ENCODE results near the gene TRIM38. TPM values are rescaled to one million over a fixed set of nuclear protein-coding genes. Genes with fewer than 3 reads are reported as not detected.

The TRIM38 gene
- total RNA-seq, 1 donor from 2014 or later, result 2.7 TPM

GRCh38 chr6:26021001-26021349, 58.4 kb downstream of the TRIM38 start:
- intact Hi-C loops (cut with micrococcal nuclease), result no loop called here
- peak; percentile 6 for ATAC-seq
- DNase-seq, result peak; percentile 74

GRCh38 chr6:26021350-26022131, 58.9 kb downstream of the TRIM38 start:
- intact Hi-C loops (cut with micrococcal nuclease), result no loop called here
- DNase-seq (peak; percentile 92), ATAC-seq (peak; percentile 81)

- peak; percentile 32 for ATAC-seq
- DNase-seq, result no peak
- intact Hi-C loops (cut with micrococcal nuclease), result no loop called here
Measured at GRCh38 chr6:26022132-26022472, 59.5 kb downstream of the TRIM38 start.

GRCh38 chr6:26022737-26023136, 60.1 kb downstream of the TRIM38 start:
- no peak for DNase-seq
- intact Hi-C loops (cut with micrococcal nuclease), result no loop called here
- no peak for ATAC-seq

DNA sequence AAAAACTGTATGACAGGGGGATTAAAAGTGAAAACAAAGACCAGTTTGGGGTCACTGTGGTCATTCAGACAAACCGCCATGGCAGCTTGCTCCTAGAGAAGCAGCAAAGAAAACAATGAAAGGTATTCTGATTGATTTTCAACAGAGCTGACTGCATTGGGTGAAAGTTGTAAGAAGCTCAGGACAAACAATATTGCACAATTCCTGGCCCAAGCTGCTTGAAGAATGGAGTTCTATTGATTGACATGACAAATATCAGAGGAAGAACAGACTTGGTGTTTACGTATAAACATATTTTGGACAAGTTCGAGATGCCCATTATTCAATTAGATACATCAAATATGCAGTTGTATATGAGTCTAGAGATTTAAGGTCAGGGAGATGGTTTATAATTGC, 62.0 kb downstream of the TRIM38 start:
- no peak for DNase-seq
- no peak for ATAC-seq
- intact Hi-C loops (cut with micrococcal nuclease), result no loop called here

GRCh38 chr6:26025047-26025893, 62.7 kb downstream of the TRIM38 start:
- peak; percentile 55 for ATAC-seq
- DNase-seq, result peak; percentile 37
- intact Hi-C loops (cut with micrococcal nuclease), result no loop called here

GRCh38 chr6:26025894-26026832, 63.6 kb downstream of the TRIM38 start:
- ATAC-seq, result peak; percentile 76
- intact Hi-C loops (cut with micrococcal nuclease), result no loop called here
- DNase-seq, result peak; percentile 95

DNA sequence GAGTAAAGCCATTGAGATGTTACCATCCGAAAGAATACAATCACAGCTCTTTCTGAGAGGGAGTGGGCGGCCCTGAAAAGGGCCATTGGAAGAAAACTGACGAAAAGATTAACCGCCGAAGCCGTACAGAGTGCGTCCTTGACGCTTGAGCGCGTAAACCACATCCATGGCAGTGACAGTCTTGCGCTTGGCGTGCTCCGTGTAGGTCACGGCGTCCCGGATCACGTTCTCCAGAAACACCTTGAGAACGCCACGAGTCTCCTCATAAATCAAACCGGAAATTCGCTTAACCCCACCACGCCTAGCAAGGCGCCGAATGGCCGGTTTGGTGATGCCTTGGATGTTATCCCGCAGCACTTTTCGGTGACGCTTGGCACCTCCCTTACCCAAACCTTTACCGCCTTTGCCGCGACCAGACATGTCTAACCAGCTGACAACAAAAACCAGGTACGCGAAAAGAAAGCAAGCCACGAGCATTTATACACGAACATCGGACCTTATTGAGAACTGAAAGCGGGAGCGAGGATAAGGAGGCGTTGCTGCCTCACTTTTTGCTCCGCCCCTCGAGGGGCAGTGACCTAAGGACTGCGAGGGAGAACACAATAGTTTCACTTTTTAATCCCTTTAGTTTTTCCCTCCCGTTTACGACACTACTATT, 64.4 kb downstream of the TRIM38 start:
- intact Hi-C loops (cut with micrococcal nuclease), result no loop called here

DNA sequence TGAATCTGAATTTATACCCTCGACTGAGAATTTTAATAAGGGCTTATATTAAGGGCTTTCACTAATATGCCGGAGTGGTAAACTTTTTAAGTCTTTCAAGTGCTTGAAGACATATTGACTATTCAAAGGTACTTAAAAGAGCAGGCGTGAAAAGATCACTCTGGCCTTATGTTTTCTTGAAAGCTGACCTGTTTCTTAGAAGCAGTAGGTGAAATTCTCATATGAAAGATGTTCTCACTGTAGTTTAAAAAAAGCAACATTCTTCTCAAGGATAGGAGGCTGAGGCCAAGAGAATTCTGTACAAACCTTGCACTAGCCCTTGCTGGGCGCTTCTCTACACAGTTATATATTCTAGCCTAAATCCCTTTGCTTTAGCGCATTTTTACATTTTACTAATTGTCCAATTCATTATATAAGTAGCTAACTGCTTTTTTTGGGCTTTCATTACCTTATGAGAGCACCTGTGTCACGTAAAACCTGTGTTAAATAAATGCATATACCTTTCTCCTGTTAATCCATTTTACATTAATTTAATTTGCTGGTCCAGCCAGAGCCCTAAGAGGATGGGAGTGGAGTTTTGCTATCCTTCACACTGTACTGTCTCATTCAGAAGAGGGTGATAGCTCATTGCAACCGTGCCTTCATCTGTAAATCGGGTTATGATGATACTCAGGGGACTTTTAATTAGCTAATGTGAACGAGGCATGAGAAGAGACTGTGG, 65.0 kb downstream of the TRIM38 start:
- DNase-seq (no peak), ATAC-seq (no peak)
- intact Hi-C loops (cut with micrococcal nuclease), result no loop called here

More for the DNA sequence above, 64.4 kb downstream of the TRIM38 start:
- DNase-seq, result peak; percentile 90
- ATAC-seq, result peak; percentile 73

DNA sequence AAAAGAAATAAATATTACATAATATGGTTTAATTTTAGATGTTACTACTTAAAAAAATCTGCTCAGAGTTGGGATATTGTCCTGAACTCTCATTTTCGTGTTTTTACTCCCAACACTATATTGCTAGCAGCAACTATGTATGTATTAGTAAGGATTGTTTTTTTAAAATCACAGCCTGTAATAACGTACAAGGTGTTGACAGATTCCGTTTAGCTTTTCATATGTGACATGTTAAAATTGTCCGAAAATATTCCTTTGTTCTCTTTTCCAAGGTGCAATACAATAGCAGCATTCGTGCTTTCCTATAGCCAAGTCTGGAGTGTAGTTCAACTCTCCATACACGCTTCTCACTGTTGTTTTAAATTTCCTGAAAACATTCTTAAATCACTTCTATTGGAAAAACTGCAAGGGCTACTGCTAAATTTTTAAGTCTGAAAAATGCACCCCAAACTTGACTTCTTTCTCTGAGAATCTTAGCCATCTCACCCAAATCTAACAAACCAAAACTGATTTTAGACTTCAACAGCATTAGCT, 65.7 kb downstream of the TRIM38 start:
- no peak for ATAC-seq
- intact Hi-C loops (cut with micrococcal nuclease), result no loop called here
- DNase-seq, result no peak

- no peak for DNase-seq
- no peak for ATAC-seq
- intact Hi-C loops (cut with micrococcal nuclease), result no loop called here
Measured at GRCh38 chr6:26028746-26029569, 66.4 kb downstream of the TRIM38 start.

GRCh38 chr6:26029570-26029856, 66.9 kb downstream of the TRIM38 start:
- DNase-seq, result no peak
- ATAC-seq, result no peak
- intact Hi-C loops (cut with micrococcal nuclease), result no loop called here

- intact Hi-C loops (cut with micrococcal nuclease), result no loop called here
- no peak for ATAC-seq
- no peak for DNase-seq
Measured at GRCh38 chr6:26029857-26030653, 67.5 kb downstream of the TRIM38 start.

DNA sequence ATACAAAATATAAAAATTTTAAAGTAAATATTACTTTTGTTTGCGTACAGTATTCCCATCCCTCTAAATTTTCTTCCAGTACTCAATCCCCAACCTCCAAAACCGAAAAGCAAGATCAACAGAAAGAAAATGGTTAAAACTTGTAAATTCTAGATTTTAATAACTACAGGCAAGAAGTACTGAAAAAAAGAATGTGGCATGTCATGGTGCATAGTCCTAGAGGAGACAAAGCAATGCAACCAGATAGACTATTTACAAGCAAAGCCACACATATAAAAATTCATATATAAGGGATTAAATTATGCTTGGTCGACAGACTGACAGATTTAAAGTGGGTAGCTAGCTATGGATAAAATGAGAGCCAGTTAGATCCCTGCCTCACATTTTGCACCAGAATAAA, 68.1 kb downstream of the TRIM38 start:
- ATAC-seq (no peak), DNase-seq (no peak)
- intact Hi-C loops (cut with micrococcal nuclease), result no loop called here

DNA sequence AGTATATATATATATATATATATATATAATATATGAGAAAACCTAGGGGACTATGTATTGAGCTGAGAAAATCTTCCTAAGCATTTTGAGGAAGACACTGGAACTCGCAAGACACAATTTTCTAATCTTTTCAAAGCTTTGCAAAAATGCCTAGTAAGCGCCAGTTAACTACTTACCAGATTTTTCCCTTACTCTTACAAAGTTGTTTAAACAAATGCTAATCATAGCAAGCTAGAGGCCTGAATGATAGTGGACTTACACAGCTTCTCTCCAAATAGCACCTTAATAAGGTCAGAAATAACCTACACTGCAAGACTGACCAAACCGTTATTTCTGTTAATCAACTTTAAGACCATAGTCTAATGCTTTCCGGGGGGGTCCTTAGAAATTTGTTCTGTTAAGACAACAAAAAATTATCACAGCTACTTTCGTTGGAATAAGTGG, 68.6 kb downstream of the TRIM38 start:
- intact Hi-C loops (cut with micrococcal nuclease), result no loop called here
- DNase-seq (no peak), ATAC-seq (no peak)

- peak; percentile 57 for DNase-seq
- peak; percentile 83 for ATAC-seq
- intact Hi-C loops (cut with micrococcal nuclease), result no loop called here
Measured at GRCh38 chr6:26031595-26032339, 69.2 kb downstream of the TRIM38 start.
